ENCODE measurements around the gene MEF2A.

MEF2A gene

GRCh38 chr15:99552111-99552510, 13.7 kb upstream of the MEF2A start:
- no peak for TF ChIP-seq CTCF (IDR thresholded peaks at IDR 0.05; ENCODE audit: low read length, missing control alignments)
- DNase-seq (ENCODE audit: low read depth), result no peak
- H3K4me3 ChIP-seq (replicated peaks; ENCODE audit: low read depth, low read length), result no peak overlapping the region

GRCh38 chr15:99554880-99555488, 10.8 kb upstream of the MEF2A start:
- no peak for DNase-seq (ENCODE audit: low read depth)
- no peak for TF ChIP-seq CTCF (IDR thresholded peaks at IDR 0.05; ENCODE audit: low read length, missing control alignments)
- no peak overlapping the region for H3K4me3 ChIP-seq (replicated peaks; ENCODE audit: low read depth, low read length)

DNA sequence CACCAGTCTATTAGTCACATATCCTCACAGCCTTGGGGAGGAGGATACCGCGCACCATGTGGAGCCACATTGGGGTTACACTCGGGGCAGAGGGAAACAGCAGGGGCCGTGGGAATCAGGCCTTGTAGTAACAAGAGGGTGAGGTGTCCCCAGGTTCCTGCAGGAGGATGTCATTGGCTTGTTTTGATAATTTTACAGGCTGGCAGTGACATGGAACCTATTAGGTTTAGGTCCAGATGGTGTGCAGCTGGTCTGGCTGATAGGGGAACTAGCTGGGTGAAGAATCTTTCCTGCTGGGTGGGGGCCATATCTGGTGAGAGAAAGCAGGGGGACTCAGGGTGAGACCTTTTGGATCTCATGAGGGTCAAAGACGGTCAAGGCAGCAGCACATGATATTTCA, 9.8 kb upstream of the MEF2A start:
- DNase-seq (ENCODE audit: low read depth), result no peak
- H3K4me3 ChIP-seq (replicated peaks; ENCODE audit: low read depth, low read length), result no peak overlapping the region
- TF ChIP-seq CTCF (IDR thresholded peaks at IDR 0.05; ENCODE audit: low read length, missing control alignments), result no peak

GRCh38 chr15:99556578-99556977, 9.2 kb upstream of the MEF2A start:
- TF ChIP-seq CTCF (IDR thresholded peaks at IDR 0.05; ENCODE audit: low read length, missing control alignments), result no peak
- no peak for DNase-seq (ENCODE audit: low read depth)
- no peak overlapping the region for H3K4me3 ChIP-seq (replicated peaks; ENCODE audit: low read depth, low read length)

DNA sequence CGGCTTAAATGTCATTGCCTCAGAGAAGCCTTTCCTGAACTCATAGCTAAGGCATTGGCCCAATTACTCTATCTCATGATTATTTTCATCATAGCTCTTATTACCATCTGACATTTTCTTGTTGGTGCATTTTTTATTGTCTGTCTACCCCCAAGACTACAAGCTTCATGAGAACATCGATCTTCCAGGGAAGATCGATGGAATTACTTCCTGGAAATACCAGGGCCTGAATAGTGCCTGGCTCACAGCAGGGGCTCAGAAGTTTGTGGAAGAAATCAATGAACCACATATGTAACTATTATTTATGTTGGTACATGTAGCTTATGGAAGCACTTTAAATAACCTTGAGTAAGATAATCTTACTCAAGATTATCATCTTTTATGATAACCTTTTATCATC, 7.7 kb upstream of the MEF2A start:
- no peak for DNase-seq (ENCODE audit: low read depth)
- no peak overlapping the region for H3K4me3 ChIP-seq (replicated peaks; ENCODE audit: low read depth, low read length)
- no peak for TF ChIP-seq CTCF (IDR thresholded peaks at IDR 0.05; ENCODE audit: low read length, missing control alignments)

GRCh38 chr15:99558571-99558970, 7.2 kb upstream of the MEF2A start:
- no peak for DNase-seq (ENCODE audit: low read depth)
- H3K4me3 ChIP-seq (replicated peaks; ENCODE audit: low read depth, low read length), result no peak overlapping the region
- no peak for TF ChIP-seq CTCF (IDR thresholded peaks at IDR 0.05; ENCODE audit: low read length, missing control alignments)

GRCh38 chr15:99561476-99562230, 4.1 kb upstream of the MEF2A start:
- TF ChIP-seq CTCF (IDR thresholded peaks at IDR 0.05; ENCODE audit: low read length, missing control alignments), result no peak
- no peak overlapping the region for H3K4me3 ChIP-seq (replicated peaks; ENCODE audit: low read depth, low read length)
- DNase-seq (ENCODE audit: low read depth), result no peak

All from fibroblast of pulmonary artery (primary cell).